ENCODE results near the gene MYL11.

GRCh38 chr16:30395155-30395991, 20.8 kb downstream of the MYL11 start, which contains the start of gene ZNF48:
- TF ChIP-seq CTCF (IDR thresholded peaks at IDR 0.05; ENCODE audit: low read length) (peak; percentile 22; the same call in 1 of the 2 replicates), EZH2phosphoT487 (IDR thresholded peaks at IDR 0.05; ENCODE audit: low read length) (no peak), EZH2 (optimal IDR thresholded peaks at IDR 0.05; ENCODE audit: low read depth, low read length) (no peak)
